ENCODE results near the gene SLC12A9.
A peak's percentile ranks its signal among the peaks of the same experiment; 100 is the strongest.

GRCh38 chr7:100888988-100889750 lies 36.7 kb downstream of the SLC12A9 start, which contains the start of gene UFSP1:
- no peak for TF ChIP-seq HOXA7 (CRISPR knock-in tag; IDR thresholded peaks at IDR 0.05; ENCODE audit: borderline replicate concordance)
- TF ChIP-seq CTCF (tag by site-specific recombination; IDR thresholded peaks at IDR 0.05) = peak; percentile 70
- TF ChIP-seq ZNF521 (tag by site-specific recombination; IDR thresholded peaks at IDR 0.05) = no peak
- TF ChIP-seq, protein P1, sequence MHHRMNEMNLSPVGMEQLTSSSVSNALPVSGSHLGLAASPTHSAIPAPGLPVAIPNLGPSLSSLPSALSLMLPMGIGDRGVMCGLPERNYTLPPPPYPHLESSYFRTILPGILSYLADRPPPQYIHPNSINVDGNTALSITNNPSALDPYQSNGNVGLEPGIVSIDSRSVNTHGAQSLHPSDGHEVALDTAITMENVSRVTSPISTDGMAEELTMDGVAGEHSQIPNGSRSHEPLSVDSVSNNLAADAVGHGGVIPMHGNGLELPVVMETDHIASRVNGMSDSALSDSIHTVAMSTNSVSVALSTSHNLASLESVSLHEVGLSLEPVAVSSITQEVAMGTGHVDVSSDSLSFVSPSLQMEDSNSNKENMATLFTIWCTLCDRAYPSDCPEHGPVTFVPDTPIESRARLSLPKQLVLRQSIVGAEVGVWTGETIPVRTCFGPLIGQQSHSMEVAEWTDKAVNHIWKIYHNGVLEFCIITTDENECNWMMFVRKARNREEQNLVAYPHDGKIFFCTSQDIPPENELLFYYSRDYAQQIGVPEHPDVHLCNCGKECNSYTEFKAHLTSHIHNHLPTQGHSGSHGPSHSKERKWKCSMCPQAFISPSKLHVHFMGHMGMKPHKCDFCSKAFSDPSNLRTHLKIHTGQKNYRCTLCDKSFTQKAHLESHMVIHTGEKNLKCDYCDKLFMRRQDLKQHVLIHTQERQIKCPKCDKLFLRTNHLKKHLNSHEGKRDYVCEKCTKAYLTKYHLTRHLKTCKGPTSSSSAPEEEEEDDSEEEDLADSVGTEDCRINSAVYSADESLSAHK (tag by site-specific recombination; IDR thresholded peaks at IDR 0.05) = no peak; the same call in 1 of the 2 replicates
- no peak for TF ChIP-seq ZNF747 (tag by site-specific recombination; IDR thresholded peaks at IDR 0.05)
- no peak; the same call in 1 of the 2 replicates for TF ChIP-seq BCL11B (tag by site-specific recombination; IDR thresholded peaks at IDR 0.05; ENCODE audit: low read depth)
- no peak for TF ChIP-seq ZNF175 (tag by site-specific recombination; IDR thresholded peaks at IDR 0.05)
- TF ChIP-seq ZNF510 (tag by site-specific recombination; IDR thresholded peaks at IDR 0.05; ENCODE audit: insufficient replicate concordance) = no peak
